Transverse colon (tissue), 4 donors: ENCODE results near the gene HTR3B.

Source experiments
- EP300 ChIP-seq: sonication (generic); formaldehyde crosslinking; IDR thresholded peaks from one replicate; pipeline ENCODE4 v1.6.1; 2017; ENCODE audit warnings: antibody characterized with exemption, low read depth
- POLR2A ChIP-seq: fragments of 450-650 bp; IDR thresholded peaks from one replicate; pipeline ENCODE4 v1.6.1; 2016; ENCODE audit warnings: antibody characterized with exemption, mild to moderate bottlenecking, moderate library complexity
- POLR2AphosphoS5 ChIP-seq, 3 donors: sonication (generic); formaldehyde crosslinking; IDR thresholded peaks; one replicate each; pipeline ENCODE4 v1.6.1; 2016; ENCODE audit warnings: antibody characterized with exemption in 3 of 3
- TF ChIP-seq, protein P1 (sequence below), 5 experiments: fragments of 200-600 bp in 3 of 5; fragments of 450-650 bp in 2 of 5; sonication (generic) in 3 of 5; IDR thresholded peaks; 1 replicate in 2 of 5; 2 replicates in 3 of 5; pipeline ENCODE4 v1.5.1; 2016 to 2017; ENCODE audit warnings: antibody characterized with exemption in 5 of 5, inconsistent platforms in 3 of 5, mild to moderate bottlenecking in 2 of 5, moderate library complexity in 1 of 5

GRCh38 chr11:113951537-113951936 lies 46.9 kb downstream of the HTR3B start:
- TF ChIP-seq EP300 (no peak), POLR2A (no peak), POLR2AphosphoS5 (IDR thresholded peaks at IDR 0.05) (no peak)
- TF ChIP-seq, protein P1, sequence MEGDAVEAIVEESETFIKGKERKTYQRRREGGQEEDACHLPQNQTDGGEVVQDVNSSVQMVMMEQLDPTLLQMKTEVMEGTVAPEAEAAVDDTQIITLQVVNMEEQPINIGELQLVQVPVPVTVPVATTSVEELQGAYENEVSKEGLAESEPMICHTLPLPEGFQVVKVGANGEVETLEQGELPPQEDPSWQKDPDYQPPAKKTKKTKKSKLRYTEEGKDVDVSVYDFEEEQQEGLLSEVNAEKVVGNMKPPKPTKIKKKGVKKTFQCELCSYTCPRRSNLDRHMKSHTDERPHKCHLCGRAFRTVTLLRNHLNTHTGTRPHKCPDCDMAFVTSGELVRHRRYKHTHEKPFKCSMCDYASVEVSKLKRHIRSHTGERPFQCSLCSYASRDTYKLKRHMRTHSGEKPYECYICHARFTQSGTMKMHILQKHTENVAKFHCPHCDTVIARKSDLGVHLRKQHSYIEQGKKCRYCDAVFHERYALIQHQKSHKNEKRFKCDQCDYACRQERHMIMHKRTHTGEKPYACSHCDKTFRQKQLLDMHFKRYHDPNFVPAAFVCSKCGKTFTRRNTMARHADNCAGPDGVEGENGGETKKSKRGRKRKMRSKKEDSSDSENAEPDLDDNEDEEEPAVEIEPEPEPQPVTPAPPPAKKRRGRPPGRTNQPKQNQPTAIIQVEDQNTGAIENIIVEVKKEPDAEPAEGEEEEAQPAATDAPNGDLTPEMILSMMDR (IDR thresholded peaks at IDR 0.05), result no peak
